Osteoblast (primary cell): Measurements from ENCODE around the gene CEACAM7. TPM values are rescaled to one million over a fixed set of nuclear protein-coding genes. Genes with fewer than 3 reads are reported as not detected.
"Not testable (repeated sequence)": the region's sequence is repeated elsewhere in the genome, so short reads cannot be mapped to it uniquely, and the experiment has no call there.

Experiments used
- DNase-seq: peaks from one replicate; pipeline ENCODE4 v3.0.0; 2011; ENCODE audit warnings: low spot score, mixed read lengths; ENCODE audit not compliant: insufficient read length; ENCODE audit errors: missing footprints
- H2AFZ ChIP-seq: 2 replicates; pipeline ENCODE4 v1.6.0; 2011; ENCODE audit warnings: mild to moderate bottlenecking, low read length
- H3K27ac ChIP-seq: 2 replicates; pipeline ENCODE4 v1.5.1; 2011; ENCODE audit warnings: mild to moderate bottlenecking, low read depth, low read length, moderate library complexity
- H3K27me3 ChIP-seq: 2 replicates; pipeline ENCODE4 v1.6.0; 2012; ENCODE audit warnings: mild to moderate bottlenecking, control low read depth, inconsistent platforms, low read length, moderate library complexity; ENCODE audit not compliant: insufficient read depth
- H3K36me3 ChIP-seq: 2 replicates; pipeline ENCODE4 v1.5.1; 2011; ENCODE audit warnings: mild to moderate bottlenecking, low read length, control low read depth, moderate library complexity; ENCODE audit not compliant: insufficient read depth
- H3K4me1 ChIP-seq: 2 replicates; pipeline ENCODE4 v1.5.1; 2011; ENCODE audit warnings: mild to moderate bottlenecking, low read length, control low read depth, moderate library complexity; ENCODE audit not compliant: insufficient read depth
- H3K4me2 ChIP-seq: 2 replicates; pipeline ENCODE4 v1.6.0; 2011; ENCODE audit warnings: mild to moderate bottlenecking, low read length; ENCODE audit not compliant: insufficient read depth
- H3K4me3 ChIP-seq: fragments of 200-600 bp; sonication (generic); 3 replicates; pipeline ENCODE4 v1.5.1; 2012; ENCODE audit warnings: mild to moderate bottlenecking, low read length, inconsistent platforms; ENCODE audit not compliant: insufficient read depth
- H3K79me2 ChIP-seq: 2 replicates; pipeline ENCODE4 v1.6.0; 2012; ENCODE audit warnings: mild to moderate bottlenecking, low read length, control low read depth, inconsistent platforms; ENCODE audit not compliant: insufficient read depth
- H3K9me3 ChIP-seq: 2 replicates; pipeline ENCODE4 v1.5.1; 2011; ENCODE audit warnings: low read depth, low read length, control low read depth
- H4K20me1 ChIP-seq: 2 replicates; pipeline ENCODE4 v1.6.0; 2012; ENCODE audit warnings: mild to moderate bottlenecking, low read length, control low read depth; ENCODE audit not compliant: insufficient read depth
- CTCF ChIP-seq: IDR thresholded peaks from 2 replicates; pipeline ENCODE4 v1.5.1; 2011; ENCODE audit warnings: mild to moderate bottlenecking, low read depth, low read length, moderate library complexity; ENCODE audit errors: extremely low read depth
- total RNA-seq: library from RNA; depleted of rRNA; stranded (reverse); fragments of >200 nt; gene quantifications from 2 replicates; pipeline ENCODE4 v1.2.3, GENCODE V29; 2012

CEACAM7 gene
- total RNA-seq, 1 donor = not detected

GRCh38 chr19:41668315-41668714, 19.8 kb downstream of the CEACAM7 start:
- H3K36me3 ChIP-seq = no peaks in the 10 kb centered on the region
- H3K79me2 ChIP-seq = no peaks in the 10 kb centered on the region
- H3K27ac ChIP-seq = no peak overlapping the region
- no peak overlapping the region for H3K4me2 ChIP-seq
- DNase-seq = no peak
- peaks cover 3% of the 10 kb centered on the region for H3K9me3 ChIP-seq
- TF ChIP-seq CTCF = no peak
- no peaks in the 10 kb centered on the region for H3K4me1 ChIP-seq
- no peaks in the 10 kb centered on the region for H3K27me3 ChIP-seq
- no peak overlapping the region for H3K4me3 ChIP-seq
- no peaks in the 10 kb centered on the region for H4K20me1 ChIP-seq
- no peak overlapping the region for H2AFZ ChIP-seq

- no peaks in the 10 kb centered on the region for H3K36me3 ChIP-seq
- peaks cover 3% of the 10 kb centered on the region for H3K9me3 ChIP-seq
- TF ChIP-seq CTCF = no peak
- no peaks in the 10 kb centered on the region for H3K27me3 ChIP-seq
- H4K20me1 ChIP-seq = no peaks in the 10 kb centered on the region
- no peak overlapping the region for H3K27ac ChIP-seq
- H2AFZ ChIP-seq = no peak overlapping the region
- H3K4me1 ChIP-seq = no peaks in the 10 kb centered on the region
- no peak overlapping the region for H3K4me2 ChIP-seq
- no peak for DNase-seq
- no peaks in the 10 kb centered on the region for H3K79me2 ChIP-seq
- no peak overlapping the region for H3K4me3 ChIP-seq
Measured at GRCh38 chr19:41666075-41666474, 22.0 kb downstream of the CEACAM7 start.

- no peaks in the 10 kb centered on the region for H4K20me1 ChIP-seq
- TF ChIP-seq CTCF = no peak
- H3K27me3 ChIP-seq = no peaks in the 10 kb centered on the region
- no peak overlapping the region for H3K27ac ChIP-seq
- no peaks in the 10 kb centered on the region for H3K4me1 ChIP-seq
- no peak overlapping the region for H2AFZ ChIP-seq
- no peaks in the 10 kb centered on the region for H3K36me3 ChIP-seq
- H3K4me2 ChIP-seq = no peak overlapping the region
- H3K79me2 ChIP-seq = no peaks in the 10 kb centered on the region
- no peak for DNase-seq
- no peaks in the 10 kb centered on the region for H3K9me3 ChIP-seq
- H3K4me3 ChIP-seq = no peak overlapping the region
Measured at GRCh38 chr19:41657157-41657556, 30.9 kb downstream of the CEACAM7 start.

- H2AFZ ChIP-seq, H3K9me3 ChIP-seq, H3K27me3 ChIP-seq, H3K27ac ChIP-seq, H3K4me2 ChIP-seq, H3K4me1 ChIP-seq, H3K4me3 ChIP-seq, DNase-seq, H3K79me2 ChIP-seq, H3K36me3 ChIP-seq, H4K20me1 ChIP-seq: not testable (repeated sequence)
Measured at GRCh38 chr19:41656756-41657155, 31.3 kb downstream of the CEACAM7 start.

- Histone ChIP-seq H3K4me2 (no peak overlapping the region), H3K4me1 (no peaks in the 10 kb centered on the region), H3K4me3 (no peak overlapping the region), H3K27me3 (peaks cover 2% of the 10 kb centered on the region), H3K27ac (no peak overlapping the region), H2AFZ (no peak overlapping the region), H3K36me3 (no peaks in the 10 kb centered on the region), H3K9me3 (no peaks in the 10 kb centered on the region), H4K20me1 (no peaks in the 10 kb centered on the region), H3K79me2 (no peaks in the 10 kb centered on the region)
- no peak for TF ChIP-seq CTCF
- no peak for DNase-seq
Measured at GRCh38 chr19:41652250-41652649, 35.8 kb downstream of the CEACAM7 start.
